Adrenal gland (tissue), 12 donors: Measurements from ENCODE around the gene KLF6. TPM values are rescaled to one million over a fixed set of nuclear protein-coding genes. Genes with fewer than 3 reads are reported as not detected.

Experiments used
- DNase-seq, 7 donors: peaks; one replicate each; pipeline ENCODE4 v3.0.0-alpha.2; 2019 to 2020
- H3K27ac ChIP-seq, 5 donors: fragments of 200-600 bp; sonication (generic) in 4 of 5; 1 replicate in 3 of 5; 2 replicates in 2 of 5; pipeline versions ENCODE4 v1.5.1 to v1.8.0; 2016 to 2020; ENCODE audit warnings: mild to moderate bottlenecking in 1 of 5
- H3K27me3 ChIP-seq: fragments of 200-600 bp; 2 replicates; pipeline ENCODE4 v1.8.0; 2021
- H3K36me3 ChIP-seq, 2 donors: fragments of 200-600 bp; replicated peaks in 1 of 2; 1 replicate in 1 of 2; 2 replicates in 1 of 2; pipeline versions ENCODE4 v1.5.1 to v1.8.0; 2018 to 2022
- H3K4me1 ChIP-seq, 2 donors: fragments of 200-600 bp; replicated peaks in 1 of 2; 1 replicate in 1 of 2; 2 replicates in 1 of 2; pipeline versions ENCODE4 v1.5.1 to v1.8.0; 2018 to 2021
- H3K4me3 ChIP-seq, 4 donors: fragments of 200-600 bp; sonication (generic) in 3 of 4; one replicate each; pipeline ENCODE4 v1.5.1; 2016 to 2018
- H3K9me3 ChIP-seq, 3 donors: fragments of 200-600 bp; sonication (generic) in 1 of 3; replicated peaks in 1 of 3; 1 replicate in 2 of 3; 2 replicates in 1 of 3; pipeline versions ENCODE4 v1.5.1 to v1.8.0; 2016 to 2021
- CTCF ChIP-seq, 6 experiments: fragments of 450-650 bp in 4 of 6; fragments of 200-600 bp in 2 of 6; sonication (generic) in 1 of 6; IDR thresholded peaks; 1 replicate in 5 of 6; 2 replicates in 1 of 6; pipeline versions ENCODE4 v1.5.1 to v1.8.0; 2016 to 2021; ENCODE audit warnings: antibody characterized with exemption in 6 of 6, mild to moderate bottlenecking in 2 of 6, moderate library complexity in 1 of 6
- POLR2A ChIP-seq, 2 donors: fragments of 450-650 bp; IDR thresholded peaks; one replicate each; pipeline ENCODE4 v1.6.1; 2017; ENCODE audit warnings: antibody characterized with exemption in 2 of 2, mild to moderate bottlenecking in 2 of 2, moderate library complexity in 1 of 2
- WGBS, 4 donors: extraction: QIAGEN DNeasy Blood & Tissue Kit in 2 of 4; methylation state at CpG; one replicate each; pipeline versions ENCODE4 v1.1.5 to v1.1.7; 2013 to 2017; 5-methylcytosine and 5-hydroxymethylcytosine counted together
- intact Hi-C, 2 donors: fragments of 100-400 bp; cut with DNase I; formaldehyde crosslinking; loops; one replicate each; pipeline versions ENCODE4 v1.14.1 to v1.15.0; 2022 to 2023
- polyA plus RNA-seq, 3 donors: library from polyadenylated mRNA; stranded (reverse); fragments of 200-250 nt in 2 of 3; fragments of 350-450 nt in 1 of 3; fragmentation: Illumina TruSeq in 1 of 3; extraction: RNeasy Lipid Tissue Mini Kit (QIAGEN cat#74804) in 1 of 3; gene quantifications; one replicate each; pipeline ENCODE4 v1.2.3, GENCODE V29; 2013 to 2014
- total RNA-seq, 9 donors: library from RNA; depleted of rRNA in 4 of 9; stranded (reverse); fragments of >200 nt in 4 of 9; fragments of 120-200 nt in 1 of 9; fragmentation: NEBNext Ultra II Directional in 1 of 9; extraction: Animal tissue kit (Norgen Biotek cat#: 25700) in 1 of 9; gene quantifications; one replicate each; pipeline versions ENCODE4 v1.1.0 to v1.2.4, GENCODE V29; 2013 to 2023
- donor health status: healthy with polysubstance abuse.
- donor health status: Bipolar disorder and iron deficiency.
- donor health status: DM: yes; HTN: yes; CAD: no.
- donor health status: DM: no; HTN: no; CAD: no.
- donor health status: DM: no; HTN: no; CAD: no.
- donor health status: DM: yes; HTN: yes; CAD: no.

KLF6 gene
- total and polyA plus RNA-seq, 12 donors: 14.4 to 70.2 (median 26.8) TPM

- TF ChIP-seq CTCF (IDR thresholded peaks at IDR 0.05) (no peak), POLR2A (IDR thresholded peaks at IDR 0.05) (no peak)
- Histone ChIP-seq H3K27ac (no peak overlapping the region), H3K36me3 (no peaks in the 10 kb centered on the region), H3K27me3 (no peaks in the 10 kb centered on the region), H3K4me3 (no peak overlapping the region), H3K9me3 (no peaks in the 10 kb centered on the region), H3K4me1 (peaks cover 5 to 17% of the 10 kb centered on the region in 2 donors)
- 75 to 82% (median 78%) methylated on average over 5 of the region's 5 CpGs for WGBS, 4 donors
- no peak for DNase-seq
- intact Hi-C loops: no loop called here
These were observed 47.2 kb upstream of the KLF6 start for GRCh38 chr10:3832022-3832786.

GRCh38 chr10:3831608-3832007, 46.6 kb upstream of the KLF6 start:
- intact Hi-C loops: no loop called here
- TF ChIP-seq CTCF (IDR thresholded peaks at IDR 0.05) (no peak), POLR2A (IDR thresholded peaks at IDR 0.05) (no peak)
- no peaks in the 10 kb centered on the region for H3K27me3 ChIP-seq
- no peaks in the 10 kb centered on the region for H3K36me3 ChIP-seq
- no peak overlapping the region for H3K27ac ChIP-seq
- no peak for DNase-seq
- no peaks in the 10 kb centered on the region for H3K9me3 ChIP-seq
- H3K4me3 ChIP-seq: no peak overlapping the region
- 78 to 88% (median 85%) methylated on average over 4 of the region's 4 CpGs for WGBS, 4 donors
- H3K4me1 ChIP-seq: peaks cover 5 to 17% of the 10 kb centered on the region in 2 donors

GRCh38 chr10:3830946-3831345, 45.9 kb upstream of the KLF6 start:
- Histone ChIP-seq H3K27ac (no peak overlapping the region), H3K36me3 (no peaks in the 10 kb centered on the region), H3K9me3 (no peaks in the 10 kb centered on the region), H3K4me1 (peaks cover 5 to 14% of the 10 kb centered on the region in 2 donors), H3K27me3 (no peaks in the 10 kb centered on the region), H3K4me3 (no peak overlapping the region)
- DNase-seq: no peak
- TF ChIP-seq POLR2A (IDR thresholded peaks at IDR 0.05): no peak
- WGBS, 4 donors: 79 to 95% (median 85%) methylated on average over 1 of the region's 1 CpG
- intact Hi-C loops: no loop called here

- TF ChIP-seq POLR2A (IDR thresholded peaks at IDR 0.05) (no peak), CTCF (IDR thresholded peaks at IDR 0.05) (no peak)
- no peak for DNase-seq
- WGBS, 4 donors: 72 to 82% (median 77%) methylated on average over 6 to 7 of the region's 7 CpGs
- no peaks in the 10 kb centered on the region for H3K27me3 ChIP-seq
- intact Hi-C loops: no loop called here
- peaks cover 5% of the 10 kb centered on the region in 2 donors for H3K4me1 ChIP-seq
- H3K9me3 ChIP-seq: no peaks in the 10 kb centered on the region
- H3K4me3 ChIP-seq: peak overlapping the region in 2 of 4 donors; percentile 9 to 66
- H3K36me3 ChIP-seq: no peaks in the 10 kb centered on the region
- peak overlapping the region in 3 of 5 donors; percentile 38 to 67 (median 51) for H3K27ac ChIP-seq
These were observed 44.4 kb upstream of the KLF6 start for GRCh38 chr10:3829156-3830050.
